H1 (cell line): Measurements from ENCODE around the gene SNX13. TPM values are rescaled to one million over a fixed set of nuclear protein-coding genes. Genes with fewer than 3 reads are reported as not detected.

Source experiments
- BRCA1 ChIP-seq: IDR thresholded peaks from 2 replicates; pipeline ENCODE4 v1.6.1; 2012; ENCODE audit warnings: low read depth, low read length, improper control_type of control experiment
- CHD2 ChIP-seq: IDR thresholded peaks from 2 replicates; pipeline ENCODE4 v1.6.1; 2012; ENCODE audit warnings: low read length, improper control_type of control experiment
- CREB1 ChIP-seq: IDR thresholded peaks from 2 replicates; pipeline ENCODE4 v1.6.1; 2012; ENCODE audit warnings: inconsistent platforms
- EGR1 ChIP-seq: IDR thresholded peaks from 2 replicates; pipeline ENCODE4 v1.6.1; 2011; ENCODE audit warnings: low read depth, low read length, borderline replicate concordance
- GABPA ChIP-seq: IDR thresholded peaks from 2 replicates; pipeline ENCODE4 v1.6.1; 2011; ENCODE audit warnings: mild to moderate bottlenecking, low read length, moderate library complexity, borderline replicate concordance; ENCODE audit not compliant: insufficient read depth
- HDAC6 ChIP-seq: IDR thresholded peaks from one replicate; pipeline ENCODE4 v1.7.1; 2012; ENCODE audit warnings: low read depth, mild to moderate bottlenecking, inconsistent platforms, low read length, moderate library complexity
- JUN ChIP-seq: IDR thresholded peaks from 2 replicates; pipeline ENCODE4 v1.6.1; 2011; ENCODE audit warnings: low read depth, mild to moderate bottlenecking, improper control_type of control experiment, low read length
- JUND ChIP-seq: IDR thresholded peaks from 2 replicates; pipeline ENCODE4 v1.6.1; 2011; ENCODE audit warnings: mild to moderate bottlenecking, improper control_type of control experiment, low read length
- POLR2A ChIP-seq, 2 experiments: IDR thresholded peaks; 1 replicate in 1 of 2; 2 replicates in 1 of 2; pipeline ENCODE4 v1.6.1; 2011; ENCODE audit warnings: low read depth in 2 of 2, low read length in 2 of 2, mild to moderate bottlenecking in 2 of 2; ENCODE audit errors: control extremely low read depth in 1 of 2
- SP1 ChIP-seq: IDR thresholded peaks from 2 replicates; pipeline ENCODE4 v1.6.1; 2011; ENCODE audit warnings: low read depth, low read length
- TAF7 ChIP-seq: optimal IDR thresholded peaks from 2 replicates; pipeline ENCODE3; 2011; ENCODE audit warnings: low read depth, mild to moderate bottlenecking, inconsistent platforms, low read length, moderate library complexity, borderline replicate concordance
- polyA plus RNA-seq, 7 experiments: library from polyadenylated mRNA; depleted of rRNA in 3 of 7; stranded (reverse) in 5 of 7; unstranded in 2 of 7; fragments of >200 nt in 5 of 7; fragments of 200-250 nt in 2 of 7; gene quantifications; 1 replicate in 5 of 7; 2 replicates in 1 of 7; 4 replicates in 1 of 7; pipeline versions ENCODE4 v1.2.1 to v1.2.3, GENCODE V29; 2011 to 2013; ENCODE audit warnings: missing spikeins in 2 of 7, mixed read lengths in 2 of 7
- total RNA-seq: library from RNA; stranded (reverse); fragmentation: NEBNext Ultra II Directional; extraction: Animal tissue kit (Norgen Biotek cat#: 25700); gene quantifications from 2 replicates; pipeline ENCODE4 v1.2.1, GENCODE V29; 2021
- TF ChIP-seq, protein P1 (sequence below): fragments of 300-600 bp; sonication (generic); IDR thresholded peaks from 2 replicates; pipeline ENCODE4 v1.7.1; 2012; ENCODE audit warnings: low read length, moderate library complexity, mild to moderate bottlenecking, inconsistent platforms; ENCODE audit not compliant: insufficient replicate concordance

SNX13 gene
- total and polyA plus RNA-seq, 2 of the 8 experiments (the other 6 are each of a cell fraction or from before 2014, with no cell fraction given): 5.5 to 27.4 TPM

DNA sequence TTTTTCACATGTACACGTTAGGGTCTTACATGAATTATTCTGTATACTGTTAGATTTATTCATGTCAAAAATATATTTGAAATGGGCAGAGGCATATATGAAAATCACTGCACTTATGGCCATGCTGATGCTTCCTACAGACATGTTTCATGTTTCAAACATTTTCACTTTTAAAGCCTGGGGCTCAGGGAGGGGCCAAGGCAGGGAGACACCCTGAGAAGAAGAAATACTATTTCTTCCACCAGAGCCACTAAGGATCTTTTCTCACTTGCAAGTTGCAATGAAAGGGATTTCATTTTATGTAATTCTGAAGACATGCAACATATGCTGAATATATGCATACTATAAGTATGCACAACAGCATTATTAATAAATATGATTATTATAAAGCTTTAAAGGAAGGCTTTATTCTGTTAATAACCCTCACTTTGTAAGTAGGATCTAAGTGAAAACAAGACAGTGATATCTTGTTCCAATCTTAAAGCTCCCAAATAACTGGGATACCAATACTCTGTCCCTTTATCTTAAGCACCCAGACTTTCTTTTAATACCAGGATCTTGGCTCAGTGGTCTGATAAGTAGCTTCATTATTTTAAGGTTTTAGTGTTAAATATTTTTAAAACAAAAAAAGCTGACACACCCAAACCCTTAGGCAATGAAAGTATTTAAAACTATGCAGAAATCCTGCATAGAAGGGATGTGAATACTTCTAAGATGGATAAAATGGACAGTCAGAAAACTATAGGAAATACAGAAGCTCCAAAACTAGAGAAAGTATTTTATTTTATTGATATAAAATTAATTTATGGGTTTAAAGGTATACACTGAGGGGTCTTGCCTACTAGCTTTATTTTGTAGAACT, 148.0 kb downstream of the SNX13 start (continued):
- TF ChIP-seq, protein P1, sequence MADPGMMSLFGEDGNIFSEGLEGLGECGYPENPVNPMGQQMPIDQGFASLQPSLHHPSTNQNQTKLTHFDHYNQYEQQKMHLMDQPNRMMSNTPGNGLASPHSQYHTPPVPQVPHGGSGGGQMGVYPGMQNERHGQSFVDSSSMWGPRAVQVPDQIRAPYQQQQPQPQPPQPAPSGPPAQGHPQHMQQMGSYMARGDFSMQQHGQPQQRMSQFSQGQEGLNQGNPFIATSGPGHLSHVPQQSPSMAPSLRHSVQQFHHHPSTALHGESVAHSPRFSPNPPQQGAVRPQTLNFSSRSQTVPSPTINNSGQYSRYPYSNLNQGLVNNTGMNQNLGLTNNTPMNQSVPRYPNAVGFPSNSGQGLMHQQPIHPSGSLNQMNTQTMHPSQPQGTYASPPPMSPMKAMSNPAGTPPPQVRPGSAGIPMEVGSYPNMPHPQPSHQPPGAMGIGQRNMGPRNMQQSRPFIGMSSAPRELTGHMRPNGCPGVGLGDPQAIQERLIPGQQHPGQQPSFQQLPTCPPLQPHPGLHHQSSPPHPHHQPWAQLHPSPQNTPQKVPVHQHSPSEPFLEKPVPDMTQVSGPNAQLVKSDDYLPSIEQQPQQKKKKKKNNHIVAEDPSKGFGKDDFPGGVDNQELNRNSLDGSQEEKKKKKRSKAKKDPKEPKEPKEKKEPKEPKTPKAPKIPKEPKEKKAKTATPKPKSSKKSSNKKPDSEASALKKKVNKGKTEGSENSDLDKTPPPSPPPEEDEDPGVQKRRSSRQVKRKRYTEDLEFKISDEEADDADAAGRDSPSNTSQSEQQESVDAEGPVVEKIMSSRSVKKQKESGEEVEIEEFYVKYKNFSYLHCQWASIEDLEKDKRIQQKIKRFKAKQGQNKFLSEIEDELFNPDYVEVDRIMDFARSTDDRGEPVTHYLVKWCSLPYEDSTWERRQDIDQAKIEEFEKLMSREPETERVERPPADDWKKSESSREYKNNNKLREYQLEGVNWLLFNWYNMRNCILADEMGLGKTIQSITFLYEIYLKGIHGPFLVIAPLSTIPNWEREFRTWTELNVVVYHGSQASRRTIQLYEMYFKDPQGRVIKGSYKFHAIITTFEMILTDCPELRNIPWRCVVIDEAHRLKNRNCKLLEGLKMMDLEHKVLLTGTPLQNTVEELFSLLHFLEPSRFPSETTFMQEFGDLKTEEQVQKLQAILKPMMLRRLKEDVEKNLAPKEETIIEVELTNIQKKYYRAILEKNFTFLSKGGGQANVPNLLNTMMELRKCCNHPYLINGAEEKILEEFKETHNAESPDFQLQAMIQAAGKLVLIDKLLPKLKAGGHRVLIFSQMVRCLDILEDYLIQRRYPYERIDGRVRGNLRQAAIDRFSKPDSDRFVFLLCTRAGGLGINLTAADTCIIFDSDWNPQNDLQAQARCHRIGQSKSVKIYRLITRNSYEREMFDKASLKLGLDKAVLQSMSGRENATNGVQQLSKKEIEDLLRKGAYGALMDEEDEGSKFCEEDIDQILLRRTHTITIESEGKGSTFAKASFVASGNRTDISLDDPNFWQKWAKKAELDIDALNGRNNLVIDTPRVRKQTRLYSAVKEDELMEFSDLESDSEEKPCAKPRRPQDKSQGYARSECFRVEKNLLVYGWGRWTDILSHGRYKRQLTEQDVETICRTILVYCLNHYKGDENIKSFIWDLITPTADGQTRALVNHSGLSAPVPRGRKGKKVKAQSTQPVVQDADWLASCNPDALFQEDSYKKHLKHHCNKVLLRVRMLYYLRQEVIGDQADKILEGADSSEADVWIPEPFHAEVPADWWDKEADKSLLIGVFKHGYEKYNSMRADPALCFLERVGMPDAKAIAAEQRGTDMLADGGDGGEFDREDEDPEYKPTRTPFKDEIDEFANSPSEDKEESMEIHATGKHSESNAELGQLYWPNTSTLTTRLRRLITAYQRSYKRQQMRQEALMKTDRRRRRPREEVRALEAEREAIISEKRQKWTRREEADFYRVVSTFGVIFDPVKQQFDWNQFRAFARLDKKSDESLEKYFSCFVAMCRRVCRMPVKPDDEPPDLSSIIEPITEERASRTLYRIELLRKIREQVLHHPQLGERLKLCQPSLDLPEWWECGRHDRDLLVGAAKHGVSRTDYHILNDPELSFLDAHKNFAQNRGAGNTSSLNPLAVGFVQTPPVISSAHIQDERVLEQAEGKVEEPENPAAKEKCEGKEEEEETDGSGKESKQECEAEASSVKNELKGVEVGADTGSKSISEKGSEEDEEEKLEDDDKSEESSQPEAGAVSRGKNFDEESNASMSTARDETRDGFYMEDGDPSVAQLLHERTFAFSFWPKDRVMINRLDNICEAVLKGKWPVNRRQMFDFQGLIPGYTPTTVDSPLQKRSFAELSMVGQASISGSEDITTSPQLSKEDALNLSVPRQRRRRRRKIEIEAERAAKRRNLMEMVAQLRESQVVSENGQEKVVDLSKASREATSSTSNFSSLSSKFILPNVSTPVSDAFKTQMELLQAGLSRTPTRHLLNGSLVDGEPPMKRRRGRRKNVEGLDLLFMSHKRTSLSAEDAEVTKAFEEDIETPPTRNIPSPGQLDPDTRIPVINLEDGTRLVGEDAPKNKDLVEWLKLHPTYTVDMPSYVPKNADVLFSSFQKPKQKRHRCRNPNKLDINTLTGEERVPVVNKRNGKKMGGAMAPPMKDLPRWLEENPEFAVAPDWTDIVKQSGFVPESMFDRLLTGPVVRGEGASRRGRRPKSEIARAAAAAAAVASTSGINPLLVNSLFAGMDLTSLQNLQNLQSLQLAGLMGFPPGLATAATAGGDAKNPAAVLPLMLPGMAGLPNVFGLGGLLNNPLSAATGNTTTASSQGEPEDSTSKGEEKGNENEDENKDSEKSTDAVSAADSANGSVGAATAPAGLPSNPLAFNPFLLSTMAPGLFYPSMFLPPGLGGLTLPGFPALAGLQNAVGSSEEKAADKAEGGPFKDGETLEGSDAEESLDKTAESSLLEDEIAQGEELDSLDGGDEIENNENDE: no peak
- TF ChIP-seq HDAC6 (no peak), GABPA (no peak), TAF7 (no peak), JUN (no peak), JUND (no peak), POLR2A (IDR thresholded peaks at IDR 0.05; ENCODE audit: control extremely low read depth in 1 of 2, low read depth in 2 of 2, low read length in 2 of 2) (no peak), SP1 (no peak), CHD2 (no peak), CREB1 (no peak), EGR1 (no peak), BRCA1 (no peak)
